ENCODE results near the gene CBARP.

CBARP gene

GRCh38 chr19:1234051-1234954 is 3.5 kb downstream of the CBARP start:
- DNase-seq, result no peak
- intact Hi-C loops (cut with DNase I), result no loop called here

GRCh38 chr19:1233115-1233667 is 4.6 kb downstream of the CBARP start:
- intact Hi-C loops (cut with DNase I), result no loop called here
- DNase-seq, result no peak

- intact Hi-C loops (cut with DNase I), result no loop called here
- DNase-seq, result peak in 2 of 42 donors; percentile 20 to 50
Observed at GRCh38 chr19:1232652-1233072, 5.1 kb downstream of the CBARP start.

GRCh38 chr19:1231729-1232637 is 5.8 kb downstream of the CBARP start:
- intact Hi-C loops (cut with DNase I), result no loop called here
- peak in 1 of 42 donors; percentile 8 for DNase-seq

GRCh38 chr19:1230783-1231489 is 6.9 kb downstream of the CBARP start:
- intact Hi-C loops (cut with DNase I), result no loop called here
- DNase-seq, result peak in 2 of 42 donors; percentile 22 to 25

GRCh38 chr19:1229924-1230782 is 7.7 kb downstream of the CBARP start:
- intact Hi-C loops (cut with DNase I), result no loop called here
- DNase-seq, result no peak

GRCh38 chr19:1229056-1229923 is 8.5 kb downstream of the CBARP start:
- intact Hi-C loops (cut with DNase I), result no loop called here
- DNase-seq, result no peak

- intact Hi-C loops (cut with DNase I), result no loop called here
- DNase-seq, result no peak
Observed at GRCh38 chr19:1228161-1228957, 9.4 kb downstream of the CBARP start.

GRCh38 chr19:1227304-1228054 is 10.3 kb downstream of the CBARP start:
- peak in 2 of 42 donors; percentile 30 to 63 for DNase-seq
- intact Hi-C loops (cut with DNase I), result no loop called here

GRCh38 chr19:1226522-1227303 is 11.1 kb downstream of the CBARP start:
- peak in 2 of 42 donors; percentile 1 to 11 for DNase-seq
- intact Hi-C loops (cut with DNase I), result no loop called here

GRCh38 chr19:1226227-1226518 is 11.6 kb downstream of the CBARP start:
- DNase-seq, result no peak

GRCh38 chr19:1225440-1226226 is 12.2 kb downstream of the CBARP start:
- DNase-seq, result peak in 2 of 42 donors; percentile 35 to 47
- intact Hi-C loops (cut with DNase I), result no loop called here

More at GRCh38 chr19:1226227-1226518, 11.6 kb downstream of the CBARP start:
- intact Hi-C loops (cut with DNase I), result no loop called here

- intact Hi-C loops (cut with DNase I), result no loop called here
- DNase-seq, result no peak
Observed at GRCh38 chr19:1224847-1225246, 13.0 kb downstream of the CBARP start.

Measured in head of caudate nucleus (tissue), 42 donors.